HL-60 (cell line): ENCODE data around the gene NEK11.
A peak's percentile ranks its signal among the peaks of the same experiment; 100 is the strongest.

Experiments
- DNase-seq, 2 experiments: peaks; one replicate each; pipeline ENCODE4 v3.0.0-alpha.2; 2010 to 2020; ENCODE audit warnings: low read depth in 1 of 2, low spot score in 1 of 2
- H3K27ac ChIP-seq: fragments of 250-450 bp; sonication (Bioruptor Pico); replicated peaks from 2 replicates; pipeline ENCODE4 v1.5.1; 2020; ENCODE audit warnings: mild to moderate bottlenecking, moderate library complexity
- H3K27me3 ChIP-seq: fragments of 250-450 bp; sonication (Bioruptor Pico); 2 replicates; pipeline ENCODE4 v1.5.1; 2021; ENCODE audit warnings: mild to moderate bottlenecking, moderate library complexity; ENCODE audit not compliant: insufficient read depth, poor library complexity, severe bottlenecking
- H3K4me3 ChIP-seq: replicated peaks from 2 replicates; pipeline ENCODE4 v1.5.1; 2011; ENCODE audit warnings: mild to moderate bottlenecking, control low read depth, low read length; ENCODE audit not compliant: insufficient read depth
- GABPA ChIP-seq: IDR thresholded peaks from 2 replicates; pipeline ENCODE4 v1.6.1; 2012; ENCODE audit warnings: low read depth
- POLR2AphosphoS5 ChIP-seq: IDR thresholded peaks from 2 replicates; pipeline ENCODE4 v1.6.1; 2012; ENCODE audit warnings: low read depth
- REST ChIP-seq: IDR thresholded peaks from 2 replicates; pipeline ENCODE4 v1.6.1; 2012; ENCODE audit warnings: low read depth; ENCODE audit not compliant: insufficient replicate concordance
- SPI1 ChIP-seq: IDR thresholded peaks from 2 replicates; pipeline ENCODE4 v1.6.1; 2012; ENCODE audit warnings: low read depth, mild to moderate bottlenecking, borderline replicate concordance
- TF ChIP-seq, protein P1 (sequence below): IDR thresholded peaks from one replicate; pipeline ENCODE4 v1.5.1; 2011; ENCODE audit warnings: low read length, control low read depth, inconsistent platforms; ENCODE audit not compliant: insufficient read depth

Gene NEK11

DNA sequence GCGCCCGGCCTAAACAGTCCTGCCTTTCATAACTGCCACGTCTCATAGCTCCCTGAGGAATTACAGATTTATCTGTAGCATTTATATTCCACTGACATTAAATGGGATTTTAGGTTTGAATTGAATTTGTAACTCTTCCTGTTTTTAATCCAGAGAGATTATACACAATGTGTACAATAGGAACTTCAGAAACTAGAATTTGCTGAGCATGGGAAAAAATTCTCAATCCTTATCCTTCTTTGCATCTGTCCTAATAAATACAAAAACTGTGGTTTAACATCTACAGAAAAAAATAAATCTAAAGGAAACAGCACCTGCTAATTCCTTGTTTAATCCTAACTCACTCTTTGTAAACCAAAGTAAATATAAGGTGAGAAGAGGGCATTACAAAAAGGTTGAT lies 2.2 kb downstream of the NEK11 start:
- no peak overlapping the region for H3K27ac ChIP-seq

DNA sequence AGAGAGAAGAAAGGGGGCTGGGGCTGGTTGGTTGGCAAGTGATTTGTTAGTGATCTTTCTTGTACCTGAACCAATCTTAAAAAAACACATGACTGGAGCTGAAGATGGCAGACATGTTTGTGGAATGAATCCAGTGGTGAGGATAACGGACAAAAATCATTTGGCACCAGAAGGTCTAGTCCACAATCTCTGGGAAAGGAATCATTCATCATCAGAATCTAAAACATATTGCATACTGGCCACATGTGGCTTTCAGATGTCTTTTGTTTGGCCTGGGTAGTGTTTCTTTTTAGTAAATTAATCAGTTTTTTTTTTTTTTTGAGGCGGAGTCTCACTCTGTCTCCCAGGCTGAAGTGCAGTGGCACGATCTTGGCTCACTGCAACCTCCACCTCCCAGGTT lies 5.0 kb downstream of the NEK11 start:
- H3K27ac ChIP-seq = no peak overlapping the region
- no peak overlapping the region for H3K4me3 ChIP-seq
- H3K27me3 ChIP-seq = no peaks in the 10 kb centered on the region
- no peak for DNase-seq
- TF ChIP-seq SPI1 (no peak), GABPA (no peak), POLR2AphosphoS5 (no peak), REST (no peak)
- TF ChIP-seq, protein P1, sequence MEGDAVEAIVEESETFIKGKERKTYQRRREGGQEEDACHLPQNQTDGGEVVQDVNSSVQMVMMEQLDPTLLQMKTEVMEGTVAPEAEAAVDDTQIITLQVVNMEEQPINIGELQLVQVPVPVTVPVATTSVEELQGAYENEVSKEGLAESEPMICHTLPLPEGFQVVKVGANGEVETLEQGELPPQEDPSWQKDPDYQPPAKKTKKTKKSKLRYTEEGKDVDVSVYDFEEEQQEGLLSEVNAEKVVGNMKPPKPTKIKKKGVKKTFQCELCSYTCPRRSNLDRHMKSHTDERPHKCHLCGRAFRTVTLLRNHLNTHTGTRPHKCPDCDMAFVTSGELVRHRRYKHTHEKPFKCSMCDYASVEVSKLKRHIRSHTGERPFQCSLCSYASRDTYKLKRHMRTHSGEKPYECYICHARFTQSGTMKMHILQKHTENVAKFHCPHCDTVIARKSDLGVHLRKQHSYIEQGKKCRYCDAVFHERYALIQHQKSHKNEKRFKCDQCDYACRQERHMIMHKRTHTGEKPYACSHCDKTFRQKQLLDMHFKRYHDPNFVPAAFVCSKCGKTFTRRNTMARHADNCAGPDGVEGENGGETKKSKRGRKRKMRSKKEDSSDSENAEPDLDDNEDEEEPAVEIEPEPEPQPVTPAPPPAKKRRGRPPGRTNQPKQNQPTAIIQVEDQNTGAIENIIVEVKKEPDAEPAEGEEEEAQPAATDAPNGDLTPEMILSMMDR = no peak

More for the DNA sequence above, 2.2 kb downstream of the NEK11 start:
- H3K27me3 ChIP-seq = no peaks in the 10 kb centered on the region
- H3K4me3 ChIP-seq = no peak overlapping the region
- no peak for DNase-seq
- TF ChIP-seq REST = no peak
- TF ChIP-seq, protein P1 = no peak
- no peak for TF ChIP-seq POLR2AphosphoS5
- no peak for TF ChIP-seq SPI1
- no peak for TF ChIP-seq GABPA

DNA sequence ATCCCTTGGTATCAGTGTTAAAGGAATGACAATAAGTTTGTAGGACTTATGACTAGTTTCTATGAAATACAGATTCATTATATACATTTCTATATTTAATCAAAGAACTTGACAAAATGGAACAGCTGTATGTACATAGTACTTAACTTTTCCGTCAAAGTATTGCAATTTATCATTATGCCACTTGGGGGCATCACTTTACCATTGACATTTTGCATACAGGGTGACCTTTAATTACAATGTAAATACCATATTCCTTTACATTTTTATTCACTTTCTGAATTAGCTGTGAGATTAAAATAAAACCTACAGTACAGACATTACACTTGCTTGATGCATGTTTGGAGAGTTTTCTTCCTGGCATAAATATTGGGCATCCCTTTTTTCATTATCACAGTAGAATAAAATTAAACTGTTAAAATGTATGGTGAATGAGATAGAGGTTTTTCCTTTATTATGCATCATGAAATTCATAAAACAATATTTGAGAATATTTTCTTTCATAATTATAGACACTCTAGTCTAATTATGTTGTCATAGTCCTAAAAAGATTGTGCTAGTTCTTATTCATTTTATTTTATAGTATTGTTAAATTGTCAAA lies 6.9 kb downstream of the NEK11 start:
- Histone ChIP-seq H3K27ac (no peak overlapping the region), H3K27me3 (no peaks in the 10 kb centered on the region), H3K4me3 (no peak overlapping the region)
- TF ChIP-seq SPI1 (no peak), POLR2AphosphoS5 (no peak)
- TF ChIP-seq, protein P1 = peak; percentile 29
- DNase-seq = peak; percentile 17 to 38
